PFSK-1 (cell line): ENCODE data around the gene TMEM161B.

Experiments used
- FOXP2 ChIP-seq: optimal IDR thresholded peaks from 2 replicates; pipeline ENCODE3; 2011; ENCODE audit warnings: borderline replicate concordance, control low read depth, inconsistent platforms; ENCODE audit not compliant: insufficient read depth; ENCODE audit errors: extremely low read length, extremely low read depth
- POLR2AphosphoS5 ChIP-seq: IDR thresholded peaks from 2 replicates; pipeline ENCODE4 v1.6.1; 2012; ENCODE audit warnings: low read depth, mild to moderate bottlenecking, control low read depth, low read length, moderate library complexity
- SIN3A ChIP-seq: IDR thresholded peaks from 2 replicates; pipeline ENCODE4 v1.6.1; 2012; ENCODE audit warnings: mild to moderate bottlenecking, low read length, moderate library complexity, borderline replicate concordance; ENCODE audit not compliant: insufficient read depth
- TAF1 ChIP-seq: IDR thresholded peaks from 2 replicates; pipeline ENCODE4 v1.6.1; 2012; ENCODE audit warnings: low read length, control low read depth, borderline replicate concordance; ENCODE audit not compliant: insufficient read depth
- TF ChIP-seq, protein P1 (sequence below), 2 experiments: IDR thresholded peaks; 2 replicates each; pipeline versions ENCODE4 v1.6.1 to v1.8.0; 2011 to 2012; ENCODE audit warnings: low read depth in 2 of 2, low read length in 2 of 2, control low read depth in 1 of 2, inconsistent platforms in 1 of 2, mild to moderate bottlenecking in 1 of 2, moderate library complexity in 1 of 2; ENCODE audit not compliant: insufficient read depth in 1 of 2

The TMEM161B gene

DNA sequence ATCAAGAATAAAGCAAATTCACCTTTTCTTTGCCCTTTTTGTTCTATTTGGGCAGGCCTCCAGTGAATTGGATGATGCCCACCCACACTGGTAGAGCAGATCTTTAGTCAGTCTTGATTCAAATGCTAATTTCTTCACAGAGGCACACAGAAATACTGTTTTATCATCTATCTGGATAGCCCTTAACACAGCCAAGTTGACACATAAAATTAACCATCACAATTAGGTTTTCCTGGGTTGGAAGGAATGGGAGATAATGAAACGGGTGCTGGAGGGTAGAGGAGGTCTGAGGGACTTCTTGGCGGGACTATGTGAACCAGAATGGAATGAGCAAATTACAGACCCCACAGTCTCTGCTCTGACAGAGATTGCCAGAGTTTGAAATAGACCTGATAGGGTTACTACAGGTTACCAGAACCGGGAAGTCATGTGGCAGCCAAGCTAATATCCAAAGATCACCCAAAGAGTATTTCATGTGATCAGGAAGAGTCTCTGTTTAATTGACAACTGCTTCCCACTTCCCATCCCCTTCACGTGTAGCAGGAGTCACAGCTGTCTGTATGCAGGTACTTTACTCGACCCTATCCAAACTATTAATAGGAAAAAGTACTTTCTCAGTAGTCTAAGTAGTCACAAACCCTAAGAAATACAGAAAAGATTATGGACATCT, 20.0 kb upstream of the TMEM161B start:
- TF ChIP-seq, protein P1, sequence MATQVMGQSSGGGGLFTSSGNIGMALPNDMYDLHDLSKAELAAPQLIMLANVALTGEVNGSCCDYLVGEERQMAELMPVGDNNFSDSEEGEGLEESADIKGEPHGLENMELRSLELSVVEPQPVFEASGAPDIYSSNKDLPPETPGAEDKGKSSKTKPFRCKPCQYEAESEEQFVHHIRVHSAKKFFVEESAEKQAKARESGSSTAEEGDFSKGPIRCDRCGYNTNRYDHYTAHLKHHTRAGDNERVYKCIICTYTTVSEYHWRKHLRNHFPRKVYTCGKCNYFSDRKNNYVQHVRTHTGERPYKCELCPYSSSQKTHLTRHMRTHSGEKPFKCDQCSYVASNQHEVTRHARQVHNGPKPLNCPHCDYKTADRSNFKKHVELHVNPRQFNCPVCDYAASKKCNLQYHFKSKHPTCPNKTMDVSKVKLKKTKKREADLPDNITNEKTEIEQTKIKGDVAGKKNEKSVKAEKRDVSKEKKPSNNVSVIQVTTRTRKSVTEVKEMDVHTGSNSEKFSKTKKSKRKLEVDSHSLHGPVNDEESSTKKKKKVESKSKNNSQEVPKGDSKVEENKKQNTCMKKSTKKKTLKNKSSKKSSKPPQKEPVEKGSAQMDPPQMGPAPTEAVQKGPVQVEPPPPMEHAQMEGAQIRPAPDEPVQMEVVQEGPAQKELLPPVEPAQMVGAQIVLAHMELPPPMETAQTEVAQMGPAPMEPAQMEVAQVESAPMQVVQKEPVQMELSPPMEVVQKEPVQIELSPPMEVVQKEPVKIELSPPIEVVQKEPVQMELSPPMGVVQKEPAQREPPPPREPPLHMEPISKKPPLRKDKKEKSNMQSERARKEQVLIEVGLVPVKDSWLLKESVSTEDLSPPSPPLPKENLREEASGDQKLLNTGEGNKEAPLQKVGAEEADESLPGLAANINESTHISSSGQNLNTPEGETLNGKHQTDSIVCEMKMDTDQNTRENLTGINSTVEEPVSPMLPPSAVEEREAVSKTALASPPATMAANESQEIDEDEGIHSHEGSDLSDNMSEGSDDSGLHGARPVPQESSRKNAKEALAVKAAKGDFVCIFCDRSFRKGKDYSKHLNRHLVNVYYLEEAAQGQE (IDR thresholded peaks at IDR 0.05; ENCODE audit: insufficient read depth in 1 of 2, low read depth in 2 of 2, low read length in 2 of 2), result no peak
- TF ChIP-seq SIN3A, result no peak
- no peak for TF ChIP-seq TAF1
- TF ChIP-seq POLR2AphosphoS5, result no peak
- no peak for TF ChIP-seq FOXP2

DNA sequence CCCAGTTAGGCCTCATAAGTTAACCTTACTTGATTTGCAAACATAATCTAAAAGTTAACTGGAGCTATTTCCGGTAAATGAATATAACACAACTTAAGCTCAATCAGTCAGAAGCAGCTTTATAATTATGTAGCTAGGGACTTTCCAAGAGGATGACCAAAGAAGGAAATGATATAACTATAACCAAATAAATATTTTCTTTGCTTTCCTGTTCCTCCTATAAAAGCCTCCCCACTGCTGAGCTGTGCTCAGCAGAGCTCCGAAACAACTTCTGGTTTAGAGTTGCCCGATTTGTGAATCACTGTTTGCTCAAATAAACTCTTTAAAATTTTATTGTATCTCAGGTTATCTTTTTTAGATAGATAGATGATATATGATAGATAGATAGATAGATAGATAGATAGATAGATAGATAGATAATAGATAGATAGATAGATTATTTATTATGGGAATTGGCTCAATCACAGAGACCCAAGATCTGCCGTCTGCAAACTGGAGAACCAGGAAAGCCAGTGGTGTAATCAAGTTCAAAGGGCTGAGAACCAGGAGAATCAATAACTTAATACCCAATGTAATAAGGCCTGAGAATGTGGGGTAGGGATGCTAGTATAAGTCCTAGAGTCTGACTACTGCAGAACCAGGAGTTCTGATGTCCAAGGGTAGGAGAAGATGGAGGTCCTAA, 19.3 kb upstream of the TMEM161B start:
- TF ChIP-seq FOXP2 (no peak), TAF1 (no peak), POLR2AphosphoS5 (no peak), SIN3A (no peak)
- TF ChIP-seq, protein P1 (IDR thresholded peaks at IDR 0.05; ENCODE audit: insufficient read depth in 1 of 2, low read depth in 2 of 2, low read length in 2 of 2), result no peak

DNA sequence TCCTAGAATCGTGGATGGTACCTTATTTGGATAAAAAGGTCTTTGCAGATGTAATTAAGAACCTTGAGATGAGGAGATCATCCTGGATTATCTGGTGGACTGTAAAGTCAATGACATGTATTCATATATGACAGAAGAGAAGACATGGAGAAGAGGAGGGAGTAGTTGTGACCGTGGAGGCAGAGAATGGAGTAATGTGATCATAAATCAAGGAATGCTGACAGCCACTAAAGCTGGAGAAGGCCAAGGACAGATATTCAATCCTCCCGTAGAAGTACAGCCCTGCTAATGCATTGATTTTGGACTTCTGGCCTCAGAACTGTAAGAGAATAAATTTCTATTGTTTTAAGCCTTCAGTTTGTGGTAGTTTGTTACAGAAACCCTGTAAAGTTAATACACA, 18.7 kb upstream of the TMEM161B start:
- no peak for TF ChIP-seq SIN3A
- no peak for TF ChIP-seq TAF1
- TF ChIP-seq, protein P1 (IDR thresholded peaks at IDR 0.05; ENCODE audit: insufficient read depth in 1 of 2, low read depth in 2 of 2, low read length in 2 of 2), result no peak
- TF ChIP-seq POLR2AphosphoS5, result no peak
- TF ChIP-seq FOXP2, result no peak

DNA sequence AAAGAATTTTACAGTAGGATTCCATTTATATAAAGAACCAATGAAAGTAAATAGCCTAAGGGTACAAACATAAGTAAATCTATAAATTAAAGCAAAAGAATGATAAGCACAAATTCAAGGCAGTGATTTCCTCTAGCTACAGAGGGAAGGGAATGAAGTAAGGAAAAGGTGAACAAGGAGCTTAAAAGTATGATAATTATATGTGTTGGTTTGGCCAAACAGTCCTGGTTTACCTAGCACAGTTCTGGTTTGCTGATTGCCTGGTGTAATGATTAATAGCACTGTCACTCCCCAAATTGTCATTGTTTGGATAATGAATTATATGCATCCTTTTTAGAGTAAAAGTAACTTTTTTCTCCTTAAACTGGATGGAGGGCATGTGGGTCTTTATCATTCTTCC, 15.0 kb upstream of the TMEM161B start:
- no peak for TF ChIP-seq SIN3A
- no peak for TF ChIP-seq TAF1
- TF ChIP-seq, protein P1 (IDR thresholded peaks at IDR 0.05; ENCODE audit: insufficient read depth in 1 of 2, low read depth in 2 of 2, low read length in 2 of 2), result no peak
- no peak for TF ChIP-seq POLR2AphosphoS5
- no peak for TF ChIP-seq FOXP2
